Lung (tissue), 12 donors: ENCODE data around the gene DEDD. TPM values are rescaled to one million over a fixed set of nuclear protein-coding genes. Genes with fewer than 3 reads are reported as not detected.

ENCODE experiments used
- ATAC-seq: fragments of 200-7000 bp; cut with Tn5 transposase; one replicate; pipeline ENCODE4 v1.9.1; 2020; ENCODE audit warnings: moderate number of reproducible peaks; ENCODE audit not compliant: insufficient read depth, low FRiP score
- DNase-seq, 3 donors: peaks; one replicate each; pipeline ENCODE4 v3.0.0-alpha.2; 2013 to 2017
- H3K27ac ChIP-seq, 2 donors: one replicate each; pipeline ENCODE4 v1.5.1; 2013; ENCODE audit warnings: mild to moderate bottlenecking in 2 of 2, moderate library complexity in 2 of 2, control low read depth in 1 of 2, inconsistent platforms in 1 of 2, low read depth in 1 of 2, low read length in 1 of 2
- H3K27me3 ChIP-seq, 3 donors: one replicate each; pipeline ENCODE4 v1.5.1; 2013; ENCODE audit warnings: low read length in 2 of 3; ENCODE audit not compliant: control insufficient read depth in 3 of 3, insufficient read depth in 3 of 3
- H3K36me3 ChIP-seq, 4 donors: one replicate each; pipeline ENCODE4 v1.5.1; 2013; ENCODE audit warnings: low read length in 4 of 4, mild to moderate bottlenecking in 1 of 4, moderate library complexity in 1 of 4; ENCODE audit not compliant: control insufficient read depth in 4 of 4, insufficient read depth in 4 of 4
- H3K4me1 ChIP-seq, 5 donors: one replicate each; pipeline ENCODE4 v1.5.1; 2013; ENCODE audit warnings: low read length in 5 of 5, mild to moderate bottlenecking in 2 of 5, moderate library complexity in 1 of 5; ENCODE audit not compliant: control insufficient read depth in 5 of 5, insufficient read depth in 5 of 5
- H3K4me3 ChIP-seq: one replicate; pipeline ENCODE4 v1.5.1; 2013; ENCODE audit warnings: mild to moderate bottlenecking, control low read depth, moderate library complexity
- H3K9ac ChIP-seq, 2 donors: one replicate each; pipeline ENCODE4 v1.5.1; 2013; ENCODE audit warnings: low read length in 2 of 2, control low read depth in 1 of 2; ENCODE audit not compliant: insufficient read depth in 1 of 2
- H3K9me3 ChIP-seq, 4 donors: one replicate each; pipeline ENCODE4 v1.5.1; 2013; ENCODE audit warnings: low read length in 3 of 4, mild to moderate bottlenecking in 1 of 4, moderate library complexity in 1 of 4; ENCODE audit not compliant: control insufficient read depth in 4 of 4, insufficient read depth in 3 of 4
- CTCF ChIP-seq: IDR thresholded peaks from 2 replicates; pipeline ENCODE4 v1.5.1; 2012; ENCODE audit warnings: mild to moderate bottlenecking; ENCODE audit errors: control extremely low read depth, extremely low read depth
- WGBS, 2 donors: extraction: QIAGEN DNeasy Blood & Tissue Kit; methylation state at CpG; one replicate each; pipeline ENCODE4 v1.1.7; 2013; 5-methylcytosine and 5-hydroxymethylcytosine counted together
- polyA plus RNA-seq, 2 donors: library from polyadenylated mRNA; stranded (reverse); fragments of 200-250 nt; gene quantifications; one replicate each; pipeline ENCODE4 v1.2.1, GENCODE V29; 2013
- total RNA-seq, 2 donors: library from RNA; depleted of rRNA in 1 of 2; stranded (reverse); fragments of >200 nt in 1 of 2; gene quantifications; one replicate each; pipeline ENCODE4 v1.2.1, GENCODE V29; 2014 to 2021
- donor health status: control.
- donor health status: control.
- donor health status: Bipolar disorder and iron deficiency.
- donor health status: healthy.
- donor health status: DM: yes; HTN: yes; CAD: no.

Gene DEDD
- total and polyA plus RNA-seq, 4 donors, result 19.4 to 38.8 (median 30.9) TPM

DNA sequence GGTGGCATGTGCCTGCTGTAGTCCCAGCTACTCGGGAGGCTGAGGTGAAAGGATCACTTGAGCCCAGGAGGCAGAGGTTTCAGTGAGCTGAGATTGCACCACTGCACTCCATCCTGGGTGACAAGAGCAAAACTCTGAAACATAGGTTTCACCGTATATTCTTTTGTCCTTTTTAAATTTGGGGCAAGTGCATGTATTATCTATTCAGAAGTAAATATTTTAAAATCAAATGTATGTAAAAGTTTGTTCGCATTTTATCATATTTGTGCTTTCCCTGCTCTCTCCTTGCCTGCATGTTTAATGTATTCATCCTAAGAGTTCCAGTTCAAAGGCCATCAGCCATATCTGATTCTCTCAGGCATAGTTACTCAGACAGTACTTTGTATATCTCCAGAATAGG lies 13.4 kb upstream of the DEDD start:
- no peak for ATAC-seq
- 82 to 93% methylated on average over 3 of the region's 3 CpGs for WGBS, 2 donors

DNA sequence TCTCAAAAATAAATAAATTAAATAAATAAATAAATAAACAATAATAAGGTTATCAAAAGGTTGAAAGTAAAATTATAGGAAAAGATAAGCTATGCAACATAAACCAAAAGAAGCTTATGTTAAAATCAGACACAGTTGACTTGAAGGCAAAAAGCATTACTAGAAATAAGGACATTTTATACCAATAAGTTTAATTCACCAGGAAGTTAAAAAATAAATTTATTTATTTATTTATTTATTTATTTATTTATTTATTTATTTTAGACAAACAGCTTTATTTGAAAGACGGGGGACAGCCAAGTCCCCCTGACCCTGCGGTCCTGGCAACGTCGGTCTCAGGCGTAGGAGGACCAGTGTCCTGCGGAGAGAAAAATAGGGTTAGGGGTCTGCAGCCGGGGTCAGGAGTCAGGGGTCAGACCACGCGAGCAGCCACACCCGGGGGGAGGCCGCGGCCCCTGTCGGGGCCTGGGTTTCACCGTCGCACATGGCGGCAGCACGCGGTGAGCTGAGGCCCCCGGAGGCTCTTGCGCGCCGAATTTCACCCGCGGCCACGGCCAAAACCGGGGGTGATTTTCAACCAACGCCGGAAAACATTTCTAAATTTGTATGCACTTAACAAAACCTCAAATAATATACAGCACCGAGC lies 8.4 kb upstream of the DEDD start:
- H3K27me3 ChIP-seq, result no peaks in the 10 kb centered on the region
- no peak overlapping the region for H3K27ac ChIP-seq
- H3K9me3 ChIP-seq, result no peaks in the 10 kb centered on the region
- no peak overlapping the region for H3K9ac ChIP-seq
- peaks cover 0 to 3% (median 0%) of the 10 kb centered on the region in 4 donors for H3K36me3 ChIP-seq
- H3K4me1 ChIP-seq, result no peaks in the 10 kb centered on the region
- ATAC-seq (no peak), DNase-seq (no peak)
- TF ChIP-seq CTCF, result no peak
- 96 to 97% methylated on average over 29 of the region's 29 CpGs for WGBS, 2 donors
- H3K4me3 ChIP-seq, result no peak overlapping the region

More for the DNA sequence above, 13.4 kb upstream of the DEDD start:
- Histone ChIP-seq H3K4me3 (no peak overlapping the region), H3K9me3 (no peaks in the 10 kb centered on the region), H3K9ac (no peak overlapping the region), H3K4me1 (no peaks in the 10 kb centered on the region), H3K27me3 (no peaks in the 10 kb centered on the region), H3K27ac (no peak overlapping the region), H3K36me3 (no peaks in the 10 kb centered on the region)
- no peak for DNase-seq
- TF ChIP-seq CTCF, result no peak

- Histone ChIP-seq H3K36me3 (peaks cover 0 to 3% (median 0%) of the 10 kb centered on the region in 4 donors), H3K4me1 (no peaks in the 10 kb centered on the region), H3K4me3 (no peak overlapping the region), H3K9me3 (no peaks in the 10 kb centered on the region), H3K9ac (no peak overlapping the region), H3K27ac (no peak overlapping the region), H3K27me3 (no peaks in the 10 kb centered on the region)
- 33 to 39% methylated on average over 1 of the region's 1 CpG for WGBS, 2 donors
- TF ChIP-seq CTCF, result peak; percentile 26
- ATAC-seq (no peak), DNase-seq (peak; percentile 52 to 76 (median 59))
These were observed 7.3 kb upstream of the DEDD start for GRCh38 chr1:161139766-161140165.

DNA sequence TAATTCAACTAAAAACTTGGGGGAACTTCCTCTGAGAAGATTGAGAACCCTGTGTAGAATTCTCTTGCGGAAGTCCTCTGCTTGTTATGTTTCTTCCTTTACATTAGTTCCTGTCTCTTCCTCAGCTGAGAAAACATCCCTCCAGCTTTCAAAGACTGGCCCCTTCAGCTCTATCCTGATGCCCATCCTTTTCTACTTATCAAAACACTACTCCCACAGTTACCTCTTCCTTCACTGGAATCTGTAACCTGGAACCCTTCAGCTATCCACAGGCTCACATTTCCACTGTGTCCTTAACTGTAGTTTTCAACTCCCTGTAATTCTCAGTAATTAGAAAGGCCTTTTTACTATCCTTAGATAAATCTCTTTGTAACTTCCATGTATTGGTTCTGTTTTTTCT lies 6.0 kb upstream of the DEDD start:
- Histone ChIP-seq H3K9me3 (no peaks in the 10 kb centered on the region), H3K9ac (no peak overlapping the region), H3K27ac (no peak overlapping the region), H3K4me3 (no peak overlapping the region), H3K36me3 (peaks cover 0 to 3% (median 0%) of the 10 kb centered on the region in 4 donors), H3K27me3 (no peaks in the 10 kb centered on the region), H3K4me1 (peaks cover 0 to 7% (median 5%) of the 10 kb centered on the region in 5 donors)
- no peak for DNase-seq
- ATAC-seq, result no peak
- 55 to 56% methylated on average over 1 of the region's 1 CpG for WGBS, 2 donors
- no peak for TF ChIP-seq CTCF
